ENCODE results near the gene RALGPS1. TPM values are rescaled to one million over a fixed set of nuclear protein-coding genes. Genes with fewer than 3 reads are reported as not detected.

RALGPS1 gene
- total RNA-seq, 1 experiment from 2014 or later = 18.6 TPM

DNA sequence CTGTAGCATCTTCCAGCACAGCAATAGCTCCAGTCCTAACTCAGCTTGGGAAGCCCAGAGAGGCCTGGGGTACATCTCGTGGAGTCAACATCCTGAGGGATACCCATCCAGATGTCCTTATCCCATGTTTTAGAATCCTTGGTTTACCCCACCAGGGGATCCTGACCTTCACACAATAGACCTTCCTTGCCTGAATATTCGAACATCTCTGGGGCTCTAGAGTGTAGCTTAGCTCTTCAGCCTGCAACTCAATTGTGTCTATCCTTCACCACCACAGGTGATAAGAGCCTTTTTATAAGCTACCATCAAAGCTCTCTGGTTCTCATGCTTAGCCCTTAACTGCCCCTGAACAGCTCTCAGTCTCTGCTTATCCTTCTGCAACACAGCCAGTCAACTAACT is 7.5 kb upstream of the RALGPS1 start:
- Histone ChIP-seq H4K5ac (ENCODE audit: insufficient read length, low read depth, low read length) (no peak overlapping the region), H3K9me3 (ENCODE audit: control insufficient read depth, low read depth, low read length) (no peaks in the 10 kb centered on the region), H2BK15ac (ENCODE audit: low read depth, low read length) (no peak overlapping the region), H3K9ac (ENCODE audit: extremely low read depth, insufficient read length, low read length) (no peak overlapping the region), H3K27ac (ENCODE audit: insufficient read length, low read depth, low read length) (no peak overlapping the region), H2BK12ac (ENCODE audit: insufficient read length, low read depth, low read length) (no peak overlapping the region), H3T11ph (ENCODE audit: low read length) (no peak overlapping the region), H3K4ac (ENCODE audit: low read depth, low read length) (no peak overlapping the region), H3K14ac (ENCODE audit: insufficient read depth, low read length) (no peak overlapping the region), H3K23ac (ENCODE audit: insufficient read length, low read depth, low read length) (no peak overlapping the region), H2BK120ac (ENCODE audit: low read depth, low read length, poor library complexity, severe bottlenecking) (no peak overlapping the region), H2AK5ac (ENCODE audit: insufficient read length, low read length) (no peak overlapping the region), H3K79me2 (ENCODE audit: insufficient read depth, low read length) (no peaks in the 10 kb centered on the region), H2BK5ac (ENCODE audit: insufficient read length, low read length) (no peak overlapping the region), H3K56ac (ENCODE audit: insufficient read length, low read depth, low read length) (no peak overlapping the region), H4K91ac (ENCODE audit: insufficient read length, low read depth, low read length) (no peak overlapping the region), H3K27me3 (ENCODE audit: insufficient read depth, low read length) (no peaks in the 10 kb centered on the region), H4K8ac (replicated peaks; ENCODE audit: insufficient read length, low read depth, low read length) (no peak overlapping the region), H3K4me2 (ENCODE audit: insufficient read depth, insufficient read length, low read length) (no peak overlapping the region), H2BK20ac (ENCODE audit: low read depth, low read length, poor library complexity, severe bottlenecking) (no peak overlapping the region), H3K23me2 (ENCODE audit: insufficient read length, low read depth, low read length, poor library complexity, severe bottlenecking) (no peaks in the 10 kb centered on the region), H3K4me1 (ENCODE audit: insufficient read depth, low read length) (peaks cover 2% of the 10 kb centered on the region; the same call in 1 of the 2 replicates), H3K79me1 (ENCODE audit: insufficient read depth, low read depth, low read length, poor library complexity, severe bottlenecking) (no peaks in the 10 kb centered on the region), H2AFZ (ENCODE audit: low read length) (no peak overlapping the region), H4K20me1 (ENCODE audit: control insufficient read depth, insufficient read depth, insufficient read length) (no peaks in the 10 kb centered on the region), H3K18ac (ENCODE audit: insufficient read length, low read depth, low read length) (no peak overlapping the region)
- H3K27ac Mint-ChIP-seq = no peak overlapping the region
- no peak overlapping the region; a peak in 1 of 5 replicates for H3K4me3 Mint-ChIP-seq
- peaks cover 51% of the 10 kb centered on the region for H3K27me3 Mint-ChIP-seq (ENCODE audit: low read depth)
- no peak for DNase-seq
- peaks cover 14 to 17% of the 10 kb centered on the region in 2 experiments for H3K4me1 Mint-ChIP-seq
- H3K36me3 Mint-ChIP-seq (ENCODE audit: insufficient read depth in 1 of 3, low read depth in 3 of 3) = no peaks in the 10 kb centered on the region
- whole genome bisulfite sequencing (ENCODE audit: extremely low coverage, insufficient read length, low lambda C conversion rate) = no CpG with 5 or more reads among the region's 2 CpGs
- no peaks in the 10 kb centered on the region; a peak in 1 of 5 replicates for H3K9me3 Mint-ChIP-seq
- TF ChIP-seq, protein P1, sequence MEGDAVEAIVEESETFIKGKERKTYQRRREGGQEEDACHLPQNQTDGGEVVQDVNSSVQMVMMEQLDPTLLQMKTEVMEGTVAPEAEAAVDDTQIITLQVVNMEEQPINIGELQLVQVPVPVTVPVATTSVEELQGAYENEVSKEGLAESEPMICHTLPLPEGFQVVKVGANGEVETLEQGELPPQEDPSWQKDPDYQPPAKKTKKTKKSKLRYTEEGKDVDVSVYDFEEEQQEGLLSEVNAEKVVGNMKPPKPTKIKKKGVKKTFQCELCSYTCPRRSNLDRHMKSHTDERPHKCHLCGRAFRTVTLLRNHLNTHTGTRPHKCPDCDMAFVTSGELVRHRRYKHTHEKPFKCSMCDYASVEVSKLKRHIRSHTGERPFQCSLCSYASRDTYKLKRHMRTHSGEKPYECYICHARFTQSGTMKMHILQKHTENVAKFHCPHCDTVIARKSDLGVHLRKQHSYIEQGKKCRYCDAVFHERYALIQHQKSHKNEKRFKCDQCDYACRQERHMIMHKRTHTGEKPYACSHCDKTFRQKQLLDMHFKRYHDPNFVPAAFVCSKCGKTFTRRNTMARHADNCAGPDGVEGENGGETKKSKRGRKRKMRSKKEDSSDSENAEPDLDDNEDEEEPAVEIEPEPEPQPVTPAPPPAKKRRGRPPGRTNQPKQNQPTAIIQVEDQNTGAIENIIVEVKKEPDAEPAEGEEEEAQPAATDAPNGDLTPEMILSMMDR (conservative IDR thresholded peaks at IDR 0.05) = no peak

Measured in H9 (cell line).